HG02588 (cell line): ENCODE results near the gene RNF212.

ENCODE experiments used
- ATAC-seq: cut with Tn5 transposase; IDR thresholded peaks from one replicate; pipeline ENCODE4 v1.9.1; 2021; ENCODE audit warnings: mild to moderate bottlenecking, moderate library complexity; ENCODE audit not compliant: unreplicated experiment

The RNF212 gene

GRCh38 chr4:1090465-1091440, 22.6 kb downstream of the RNF212 start:
- no peak for ATAC-seq

- ATAC-seq: no peak
These were observed 23.3 kb downstream of the RNF212 start for GRCh38 chr4:1090036-1090435.

GRCh38 chr4:1087371-1087770, 26.0 kb downstream of the RNF212 start:
- ATAC-seq: no peak

GRCh38 chr4:1086011-1086410, 27.4 kb downstream of the RNF212 start:
- ATAC-seq: no peak

- no peak for ATAC-seq
These were observed 28.0 kb downstream of the RNF212 start for GRCh38 chr4:1085404-1085799.

GRCh38 chr4:1084796-1085403, 28.5 kb downstream of the RNF212 start:
- no peak for ATAC-seq

GRCh38 chr4:1084394-1084793, 29.0 kb downstream of the RNF212 start:
- ATAC-seq: no peak

GRCh38 chr4:1082215-1083182, 30.9 kb downstream of the RNF212 start:
- ATAC-seq: no peak

GRCh38 chr4:1081689-1082040, 31.7 kb downstream of the RNF212 start:
- ATAC-seq: no peak

- no peak for ATAC-seq
These were observed 32.2 kb downstream of the RNF212 start for GRCh38 chr4:1080961-1081688.

- no peak for ATAC-seq
These were observed 32.9 kb downstream of the RNF212 start for GRCh38 chr4:1080432-1080831.

GRCh38 chr4:1079711-1080265, 33.6 kb downstream of the RNF212 start:
- no peak for ATAC-seq

- ATAC-seq: no peak
These were observed 34.9 kb downstream of the RNF212 start for GRCh38 chr4:1078490-1078889.

- ATAC-seq: no peak
These were observed 35.5 kb downstream of the RNF212 start for GRCh38 chr4:1077711-1078477.

- ATAC-seq: no peak
These were observed 37.3 kb downstream of the RNF212 start for GRCh38 chr4:1075809-1076699.

- no peak for ATAC-seq
These were observed 38.1 kb downstream of the RNF212 start for GRCh38 chr4:1075225-1075624.

GRCh38 chr4:1074077-1074476, 39.3 kb downstream of the RNF212 start:
- ATAC-seq: no peak

GRCh38 chr4:1072830-1073446, 40.4 kb downstream of the RNF212 start:
- no peak for ATAC-seq
